ENCODE results near the gene RFX2. TPM values are rescaled to one million over a fixed set of nuclear protein-coding genes. Genes with fewer than 3 reads are reported as not detected.

Gene RFX2
- total RNA-seq, 6 experiments from 2014 or later: 6.3 to 9.5 (median 6.9) TPM

GRCh38 chr19:6063576-6064335 is 46.5 kb downstream of the RFX2 start:
- peak overlapping the region; percentile 43 for H3K27ac Mint-ChIP-seq

GRCh38 chr19:6062961-6063575 is 47.2 kb downstream of the RFX2 start:
- H3K9me3 Mint-ChIP-seq: no peaks in the 10 kb centered on the region
- peaks cover 74% of the 10 kb centered on the region for H3K4me1 Mint-ChIP-seq (ENCODE audit: low read depth)
- H3K27me3 Mint-ChIP-seq (ENCODE audit: insufficient read depth): peaks cover 4% of the 10 kb centered on the region
- H3K36me3 Mint-ChIP-seq (ENCODE audit: low read depth): peaks cover 1% of the 10 kb centered on the region; the same call in 1 of the 2 replicates
- peak overlapping the region; percentile 24; the same call in 1 of the 2 replicates for H3K27ac Mint-ChIP-seq
- no peak overlapping the region for H3K4me3 Mint-ChIP-seq
- TF ChIP-seq CTCF (IDR thresholded peaks at IDR 0.05): no peak
- DNase-seq: no peak

More at GRCh38 chr19:6063576-6064335, 46.5 kb downstream of the RFX2 start:
- Mint-ChIP-seq H3K4me3 (no peak overlapping the region), H3K36me3 (ENCODE audit: low read depth) (peaks cover 5% of the 10 kb centered on the region; the same call in 1 of the 2 replicates), H3K27me3 (ENCODE audit: insufficient read depth) (peaks cover 4% of the 10 kb centered on the region), H3K9me3 (no peaks in the 10 kb centered on the region), H3K4me1 (ENCODE audit: low read depth) (peaks cover 77% of the 10 kb centered on the region)
- no peak for DNase-seq
- TF ChIP-seq CTCF (IDR thresholded peaks at IDR 0.05): no peak

- DNase-seq: no peak
- peak overlapping the region; percentile 85; the same call in 1 of the 2 replicates for H3K27ac Mint-ChIP-seq
- no peak for TF ChIP-seq CTCF (IDR thresholded peaks at IDR 0.05)
These were observed 48.0 kb downstream of the RFX2 start for GRCh38 chr19:6062274-6062673.

GRCh38 chr19:6061376-6062130 is 48.7 kb downstream of the RFX2 start:
- Mint-ChIP-seq H3K27me3 (ENCODE audit: insufficient read depth) (peaks cover 2% of the 10 kb centered on the region; the same call in 1 of the 2 replicates), H3K36me3 (ENCODE audit: low read depth) (no peaks in the 10 kb centered on the region), H3K4me1 (ENCODE audit: low read depth) (peaks cover 74% of the 10 kb centered on the region), H3K4me3 (peak overlapping the region; percentile 15; the same call in 1 of the 2 replicates), H3K27ac (peak overlapping the region; percentile 85), H3K9me3 (no peaks in the 10 kb centered on the region)
- no peak for TF ChIP-seq CTCF (IDR thresholded peaks at IDR 0.05)
- no peak for DNase-seq

More at GRCh38 chr19:6062274-6062673, 48.0 kb downstream of the RFX2 start:
- Mint-ChIP-seq H3K36me3 (ENCODE audit: low read depth) (no peaks in the 10 kb centered on the region), H3K4me3 (no peak overlapping the region), H3K27me3 (ENCODE audit: insufficient read depth) (peaks cover 4% of the 10 kb centered on the region), H3K4me1 (ENCODE audit: low read depth) (peaks cover 74% of the 10 kb centered on the region), H3K9me3 (no peaks in the 10 kb centered on the region)

GRCh38 chr19:6060600-6061375 is 49.5 kb downstream of the RFX2 start:
- H3K36me3 Mint-ChIP-seq (ENCODE audit: low read depth): no peaks in the 10 kb centered on the region
- H3K4me3 Mint-ChIP-seq: peak overlapping the region; percentile 15; the same call in 1 of the 2 replicates
- H3K4me1 Mint-ChIP-seq (ENCODE audit: low read depth): peaks cover 75% of the 10 kb centered on the region
- peak overlapping the region; percentile 85 for H3K27ac Mint-ChIP-seq
- no peaks in the 10 kb centered on the region for H3K9me3 Mint-ChIP-seq
- peak; percentile 34 for DNase-seq
- TF ChIP-seq CTCF (IDR thresholded peaks at IDR 0.05): no peak
- H3K27me3 Mint-ChIP-seq (ENCODE audit: insufficient read depth): peaks cover 4% of the 10 kb centered on the region

Data from HFFc6 (cell line).